Left lobe of liver (tissue), 2 donors: Measurements from ENCODE around the gene TMEM221. TPM values are rescaled to one million over a fixed set of nuclear protein-coding genes. Genes with fewer than 3 reads are reported as not detected.

Experiments used
- ATAC-seq: fragments of 200-7000 bp; cut with Tn5 transposase; one replicate; pipeline ENCODE4 v1.9.1; 2020; ENCODE audit warnings: mild to moderate bottlenecking, moderate library complexity
- DNase-seq: peaks from one replicate; pipeline ENCODE4 v3.0.0-alpha.2; 2020; ENCODE audit warnings: low spot score
- total RNA-seq: library from RNA; stranded (reverse); gene quantifications from one replicate; pipeline ENCODE4 v1.2.1, GENCODE V29; 2021
- donor health status: DM: no; HTN: no; CAD: no; lungs with moderate emphysema.
- donor health status: DM: no; HTN: yes; CAD: no.

Gene TMEM221
- total RNA-seq, 1 donor from 2014 or later, result 0.15 TPM

DNA sequence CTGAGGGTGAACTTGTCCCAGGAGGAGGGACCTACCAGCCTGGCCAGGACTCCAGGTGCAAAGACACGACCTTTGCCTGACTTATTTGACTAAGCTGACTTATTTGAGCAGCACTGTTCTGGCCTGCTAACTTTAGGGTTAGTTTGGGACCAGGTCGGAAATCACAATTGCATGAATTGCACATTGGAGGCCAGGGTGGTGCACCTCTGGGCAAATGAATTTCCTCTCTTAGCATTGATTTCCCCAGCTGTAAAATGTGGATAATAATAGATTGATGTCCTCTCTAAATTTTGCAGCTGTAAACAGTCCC is 41.6 kb downstream of the TMEM221 start:
- no peak for DNase-seq
- ATAC-seq, result peak; percentile 71

- no peak for DNase-seq
- peak; percentile 4 for ATAC-seq
Measured at GRCh38 chr19:17406046-17406886, 42.2 kb downstream of the TMEM221 start.

- ATAC-seq (peak; percentile 91), DNase-seq (peak; percentile 78)
Measured at GRCh38 chr19:17405250-17406045, 43.0 kb downstream of the TMEM221 start, which contains the start of gene BST2. BST2 (minus strand) TSS chr19:17405630; CDS start chr19:17405575, 55 bp downstream.

- no peak for ATAC-seq
- DNase-seq, result no peak
Measured at GRCh38 chr19:17404621-17405249, 43.7 kb downstream of the TMEM221 start.

- DNase-seq, result no peak
- ATAC-seq, result no peak
Measured at GRCh38 chr19:17404015-17404414, 44.5 kb downstream of the TMEM221 start.

- peak; percentile 17 for ATAC-seq
- no peak for DNase-seq
Measured at GRCh38 chr19:17402982-17403855, 45.2 kb downstream of the TMEM221 start.

GRCh38 chr19:17401628-17402027 is 46.8 kb downstream of the TMEM221 start:
- no peak for ATAC-seq
- DNase-seq, result no peak

DNA sequence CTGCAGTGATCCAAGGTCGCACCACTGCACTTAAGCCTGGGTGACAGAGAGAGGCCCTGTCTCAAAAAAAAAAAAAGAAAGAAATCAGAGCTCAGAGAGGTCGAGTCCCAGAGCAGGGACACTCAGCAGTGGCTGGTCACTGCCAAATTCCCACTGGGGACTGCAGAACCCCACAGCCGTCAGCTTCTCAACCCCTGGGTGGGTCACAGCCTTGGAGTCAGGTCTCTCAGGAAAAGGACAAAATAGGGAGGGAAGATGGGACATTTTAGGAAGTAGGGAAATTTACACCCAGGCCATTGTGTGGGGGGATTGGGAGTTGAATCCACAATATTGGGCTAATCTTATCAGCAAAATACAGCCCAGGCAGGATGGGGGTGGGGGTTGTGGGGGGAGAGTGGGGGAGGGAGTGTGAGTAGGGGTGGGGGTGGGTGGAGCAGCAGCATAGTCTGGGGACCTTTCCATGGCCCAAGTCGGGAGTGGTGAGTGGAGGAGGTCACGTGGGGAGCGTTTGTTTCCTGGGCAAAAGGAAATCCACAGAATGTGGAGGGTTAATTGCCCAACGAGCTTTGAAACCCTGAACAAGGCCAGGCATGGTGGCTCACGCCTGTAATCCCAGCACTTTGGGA is 49.5 kb downstream of the TMEM221 start:
- DNase-seq, result no peak
- ATAC-seq, result no peak

DNA sequence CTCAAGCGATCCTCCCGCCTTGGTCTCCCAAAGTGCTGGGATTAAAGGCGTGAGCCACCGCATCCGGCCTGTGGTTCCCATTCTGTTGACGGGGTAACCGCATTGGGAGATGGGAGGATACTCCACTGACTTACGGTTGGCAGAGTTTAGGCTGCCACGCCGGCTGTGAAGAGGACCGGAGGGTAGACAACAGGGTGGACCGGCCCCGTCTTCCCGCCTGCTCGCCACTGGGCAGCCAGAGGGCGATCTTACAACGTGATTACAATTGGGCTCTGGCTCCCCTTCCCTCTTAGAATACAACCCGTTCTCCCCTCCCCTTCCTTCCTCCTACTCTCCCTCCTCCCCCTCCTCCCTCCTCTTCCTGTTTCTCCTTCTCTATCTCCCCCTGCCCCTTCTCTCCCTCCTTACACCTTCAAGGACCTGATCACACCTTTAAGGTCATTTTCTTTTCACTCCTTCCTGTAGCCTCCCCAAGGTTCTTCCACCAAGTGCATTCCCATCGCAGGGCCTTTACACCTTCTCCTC is 53.5 kb downstream of the TMEM221 start:
- DNase-seq, result no peak
- peak; percentile 58 for ATAC-seq

- peak; percentile 34 for ATAC-seq
- no peak for DNase-seq
Measured at GRCh38 chr19:17393914-17394313, 54.6 kb downstream of the TMEM221 start, which contains the start of gene CCDC194. CCDC194 (minus strand) TSS chr19:17394196; CDS start chr19:17394158, 38 bp downstream.

GRCh38 chr19:17393002-17393401 is 55.5 kb downstream of the TMEM221 start:
- ATAC-seq, result no peak

GRCh38 chr19:17391371-17392151 is 56.9 kb downstream of the TMEM221 start:
- ATAC-seq (peak; percentile 5), DNase-seq (no peak)

More at GRCh38 chr19:17393002-17393401, 55.5 kb downstream of the TMEM221 start:
- no peak for DNase-seq

GRCh38 chr19:17390665-17391370 is 57.6 kb downstream of the TMEM221 start:
- DNase-seq (peak; percentile 76), ATAC-seq (peak; percentile 92)

DNA sequence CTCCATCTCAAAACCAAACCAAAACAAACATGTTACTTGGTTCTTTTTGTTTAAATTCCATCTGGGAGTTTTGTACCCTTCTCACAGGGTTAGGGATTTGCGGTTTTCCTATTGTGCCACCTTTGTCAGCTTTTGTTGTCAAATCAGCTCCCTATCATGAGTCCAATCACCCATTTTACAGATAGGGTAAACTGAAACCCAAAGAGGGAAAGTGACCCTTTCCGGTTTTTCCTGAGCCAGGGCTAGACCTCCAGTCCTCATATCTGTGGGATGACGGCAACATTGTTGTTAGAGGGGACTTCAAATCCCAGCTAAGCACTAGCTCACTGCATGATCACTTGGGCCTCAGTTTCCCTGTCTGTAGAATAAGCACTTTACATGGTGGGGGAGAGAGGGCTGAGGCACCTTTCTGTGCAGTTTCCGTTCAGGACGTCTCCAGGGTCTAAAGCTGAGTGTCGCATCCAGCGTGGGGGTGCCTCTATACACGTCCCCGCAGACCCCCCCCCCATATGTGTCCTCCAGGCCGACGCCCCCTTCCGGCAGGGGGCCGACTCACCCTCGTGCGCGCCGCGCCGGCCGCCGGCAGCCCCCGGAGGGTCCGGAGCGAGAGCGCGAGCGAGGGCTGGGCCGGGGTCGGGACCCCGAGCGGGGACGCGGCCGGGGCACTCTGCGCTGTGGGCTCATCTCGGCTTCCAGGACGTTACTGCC is 58.4 kb downstream of the TMEM221 start:
- ATAC-seq (no peak), DNase-seq (no peak)

GRCh38 chr19:17389288-17389687 is 59.2 kb downstream of the TMEM221 start:
- DNase-seq (no peak), ATAC-seq (no peak)

DNA sequence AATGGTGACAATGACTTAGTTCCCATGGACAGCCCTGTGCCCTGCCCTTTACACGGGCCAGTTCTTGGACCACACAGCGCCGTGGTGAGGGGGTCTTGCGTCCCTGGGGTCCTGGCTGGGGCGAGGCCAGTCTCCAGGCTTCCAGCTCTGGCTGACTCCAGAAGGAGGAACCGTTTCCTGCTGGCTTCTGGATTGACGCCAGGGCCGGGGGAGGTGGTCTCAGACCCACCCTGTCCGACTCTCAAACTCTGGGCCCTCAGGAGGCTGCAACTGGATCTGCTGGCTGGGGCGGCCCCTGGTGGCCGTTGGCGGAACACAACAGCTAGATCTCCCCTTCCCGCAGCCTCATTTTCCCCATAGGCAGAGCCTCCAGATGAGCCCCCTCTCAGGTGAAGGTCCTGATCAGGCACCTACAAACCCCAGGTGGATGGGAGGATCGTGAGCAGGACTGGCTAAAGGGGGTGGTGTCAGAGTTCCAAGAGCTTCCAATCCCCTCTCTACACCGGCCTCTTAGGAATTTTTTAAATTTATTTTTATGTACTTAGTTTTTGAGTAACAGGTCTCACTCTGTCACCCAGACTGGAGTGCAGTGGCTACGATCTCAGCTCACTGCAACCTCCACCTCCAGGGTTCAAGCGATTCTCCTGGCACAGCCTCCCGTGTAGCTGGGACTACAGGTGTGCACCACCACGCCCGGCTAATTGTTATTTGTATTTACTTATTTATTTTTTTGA is 62.4 kb downstream of the TMEM221 start:
- DNase-seq (no peak), ATAC-seq (peak; percentile 72)
